ENCODE data around the gene ZNF76.

- TF ChIP-seq CTCF (CRISPR knock-in tag; IDR thresholded peaks at IDR 0.05), result no peak
- no peak for TF ChIP-seq CREM (IDR thresholded peaks at IDR 0.05)
- TF ChIP-seq CREM (CRISPR knock-in tag; IDR thresholded peaks at IDR 0.05), result no peak
- TF ChIP-seq ZNF766 (CRISPR knock-in tag; IDR thresholded peaks at IDR 0.05; ENCODE audit: borderline replicate concordance), result no peak
- no peak for TF ChIP-seq SP2 (CRISPR knock-in tag; IDR thresholded peaks at IDR 0.05)
- TF ChIP-seq EHMT2 (IDR thresholded peaks at IDR 0.05; ENCODE audit: borderline replicate concordance, low read depth, low read length), result no peak
- no peak for TF ChIP-seq POLR2AphosphoS2 (IDR thresholded peaks at IDR 0.05; ENCODE audit: low read depth, low read length)
Measured at GRCh38 chr6:35214869-35215664, 44.5 kb upstream of the ZNF76 start.
